Esophagus muscularis mucosa (tissue), 4 donors: ENCODE results near the gene COL4A3. TPM values are rescaled to one million over a fixed set of nuclear protein-coding genes. Genes with fewer than 3 reads are reported as not detected.

Experiments
- DNase-seq: peaks from one replicate; pipeline ENCODE4 v3.0.0-alpha.2; 2017; ENCODE audit errors: extremely low spot score
- H3K27ac ChIP-seq, 4 donors: fragments of 200-600 bp; sonication (generic); replicated peaks in 1 of 4; 1 replicate in 3 of 4; 2 replicates in 1 of 4; pipeline ENCODE4 v1.5.1; 2016 to 2019; ENCODE audit warnings: mild to moderate bottlenecking in 1 of 4
- H3K27me3 ChIP-seq, 4 donors: fragments of 200-600 bp; sonication (generic); one replicate each; pipeline versions ENCODE4 v1.5.1 to v1.6.0; 2016 to 2019
- H3K36me3 ChIP-seq, 4 donors: fragments of 200-600 bp; sonication (generic); one replicate each; pipeline ENCODE4 v1.5.1; 2016 to 2019
- H3K4me1 ChIP-seq, 4 donors: fragments of 200-600 bp; sonication (generic); one replicate each; pipeline ENCODE4 v1.5.1; 2016 to 2019
- H3K4me3 ChIP-seq, 4 donors: fragments of 200-600 bp; sonication (generic); 1 replicate in 2 of 4; 2 replicates in 2 of 4; pipeline ENCODE4 v1.5.1; 2016 to 2019; ENCODE audit warnings: mild to moderate bottlenecking in 4 of 4, moderate library complexity in 1 of 4
- H3K9me3 ChIP-seq, 4 donors: fragments of 200-600 bp; sonication (generic); 1 replicate in 3 of 4; 2 replicates in 1 of 4; pipeline ENCODE4 v1.5.1; 2016 to 2019
- EP300 ChIP-seq: sonication (generic); formaldehyde crosslinking; IDR thresholded peaks from one replicate; pipeline ENCODE4 v1.6.1; 2017; ENCODE audit warnings: antibody characterized with exemption
- POLR2A ChIP-seq: fragments of 450-650 bp; IDR thresholded peaks from one replicate; pipeline ENCODE4 v1.6.1; 2017; ENCODE audit warnings: antibody characterized with exemption, moderate library complexity, mild to moderate bottlenecking, low read depth
- POLR2AphosphoS5 ChIP-seq, 2 donors: sonication (generic); formaldehyde crosslinking; IDR thresholded peaks; one replicate each; pipeline ENCODE4 v1.6.1; 2017; ENCODE audit warnings: antibody characterized with exemption in 2 of 2
- WGBS: methylation state at CpG from one replicate; pipeline ENCODE4 v1.1.5; 2018; 5-methylcytosine and 5-hydroxymethylcytosine counted together
- intact Hi-C: fragments of 100-400 bp; cut with DNase I; formaldehyde crosslinking; loops from one replicate; pipeline ENCODE4 v1.15.1; 2023
- total RNA-seq, 4 donors: library from RNA; depleted of rRNA; stranded (reverse); fragments of >200 nt; gene quantifications; one replicate each; pipeline versions ENCODE4 v1.1.0 to v1.2.1, GENCODE V29; 2016
- TF ChIP-seq, protein P1 (sequence below), 3 experiments: fragments of 200-600 bp in 2 of 3; fragments of 450-650 bp in 1 of 3; sonication (generic) in 2 of 3; IDR thresholded peaks; one replicate each; pipeline ENCODE4 v1.5.1; 2017 to 2019; ENCODE audit warnings: antibody characterized with exemption in 3 of 3, mild to moderate bottlenecking in 2 of 3, moderate library complexity in 1 of 3

The COL4A3 gene
- total RNA-seq, 4 donors from 2014 or later, result 1.9 to 10.8 (median 4.3) TPM

DNA sequence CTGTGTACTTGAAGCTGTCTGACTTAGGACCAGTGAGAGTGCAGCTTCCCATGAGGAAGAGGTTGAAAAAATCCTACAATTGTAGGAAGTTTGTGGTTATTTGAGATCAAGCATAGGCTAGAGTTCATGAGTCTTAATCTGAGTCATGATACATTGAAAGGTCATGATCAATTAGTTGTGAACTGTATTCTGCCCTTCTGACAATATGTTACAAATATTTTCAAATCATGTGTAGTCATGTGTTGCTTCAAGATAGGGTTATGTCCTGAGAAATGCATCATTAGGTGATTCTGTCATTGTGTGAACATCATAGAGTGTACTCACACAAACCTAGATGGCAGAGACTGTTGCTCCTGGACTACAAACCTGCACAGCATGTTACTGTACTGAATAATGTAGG lies 92.2 kb downstream of the COL4A3 start:
- H3K27ac ChIP-seq, result no peak overlapping the region
- intact Hi-C loops, result no loop called here
- TF ChIP-seq POLR2A (no peak), POLR2AphosphoS5 (IDR thresholded peaks at IDR 0.05) (no peak), EP300 (no peak)
- TF ChIP-seq, protein P1, sequence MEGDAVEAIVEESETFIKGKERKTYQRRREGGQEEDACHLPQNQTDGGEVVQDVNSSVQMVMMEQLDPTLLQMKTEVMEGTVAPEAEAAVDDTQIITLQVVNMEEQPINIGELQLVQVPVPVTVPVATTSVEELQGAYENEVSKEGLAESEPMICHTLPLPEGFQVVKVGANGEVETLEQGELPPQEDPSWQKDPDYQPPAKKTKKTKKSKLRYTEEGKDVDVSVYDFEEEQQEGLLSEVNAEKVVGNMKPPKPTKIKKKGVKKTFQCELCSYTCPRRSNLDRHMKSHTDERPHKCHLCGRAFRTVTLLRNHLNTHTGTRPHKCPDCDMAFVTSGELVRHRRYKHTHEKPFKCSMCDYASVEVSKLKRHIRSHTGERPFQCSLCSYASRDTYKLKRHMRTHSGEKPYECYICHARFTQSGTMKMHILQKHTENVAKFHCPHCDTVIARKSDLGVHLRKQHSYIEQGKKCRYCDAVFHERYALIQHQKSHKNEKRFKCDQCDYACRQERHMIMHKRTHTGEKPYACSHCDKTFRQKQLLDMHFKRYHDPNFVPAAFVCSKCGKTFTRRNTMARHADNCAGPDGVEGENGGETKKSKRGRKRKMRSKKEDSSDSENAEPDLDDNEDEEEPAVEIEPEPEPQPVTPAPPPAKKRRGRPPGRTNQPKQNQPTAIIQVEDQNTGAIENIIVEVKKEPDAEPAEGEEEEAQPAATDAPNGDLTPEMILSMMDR (IDR thresholded peaks at IDR 0.05), result no peak
- no peaks in the 10 kb centered on the region for H3K9me3 ChIP-seq
- no peak overlapping the region for H3K4me3 ChIP-seq
- H3K36me3 ChIP-seq, result no peaks in the 10 kb centered on the region
- H3K4me1 ChIP-seq, result no peaks in the 10 kb centered on the region
- H3K27me3 ChIP-seq, result no peaks in the 10 kb centered on the region
- DNase-seq, result no peak

GRCh38 chr2:227257820-227258219 lies 93.4 kb downstream of the COL4A3 start:
- Histone ChIP-seq H3K4me1 (no peaks in the 10 kb centered on the region), H3K36me3 (no peaks in the 10 kb centered on the region), H3K4me3 (no peak overlapping the region), H3K9me3 (no peaks in the 10 kb centered on the region), H3K27ac (no peak overlapping the region), H3K27me3 (no peaks in the 10 kb centered on the region)
- no peak for TF ChIP-seq POLR2A
- TF ChIP-seq EP300, result no peak
- TF ChIP-seq, protein P1 (IDR thresholded peaks at IDR 0.05), result no peak
- TF ChIP-seq POLR2AphosphoS5 (IDR thresholded peaks at IDR 0.05), result no peak
- intact Hi-C loops, result no loop called here
- DNase-seq, result no peak
- WGBS, result 99% methylated on average over 5 of the region's 5 CpGs

GRCh38 chr2:227260041-227260440 lies 95.6 kb downstream of the COL4A3 start:
- intact Hi-C loops, result no loop called here
- Histone ChIP-seq H3K9me3 (no peaks in the 10 kb centered on the region), H3K36me3 (peaks cover 0 to 2% (median 0%) of the 10 kb centered on the region in 4 donors), H3K4me1 (no peaks in the 10 kb centered on the region), H3K27ac (no peak overlapping the region), H3K27me3 (no peaks in the 10 kb centered on the region), H3K4me3 (no peak overlapping the region)
- TF ChIP-seq, protein P1 (IDR thresholded peaks at IDR 0.05), result no peak
- TF ChIP-seq POLR2A (no peak), EP300 (no peak), POLR2AphosphoS5 (IDR thresholded peaks at IDR 0.05) (no peak)
- 90% methylated on average over 5 of the region's 5 CpGs for WGBS
- no peak for DNase-seq

DNA sequence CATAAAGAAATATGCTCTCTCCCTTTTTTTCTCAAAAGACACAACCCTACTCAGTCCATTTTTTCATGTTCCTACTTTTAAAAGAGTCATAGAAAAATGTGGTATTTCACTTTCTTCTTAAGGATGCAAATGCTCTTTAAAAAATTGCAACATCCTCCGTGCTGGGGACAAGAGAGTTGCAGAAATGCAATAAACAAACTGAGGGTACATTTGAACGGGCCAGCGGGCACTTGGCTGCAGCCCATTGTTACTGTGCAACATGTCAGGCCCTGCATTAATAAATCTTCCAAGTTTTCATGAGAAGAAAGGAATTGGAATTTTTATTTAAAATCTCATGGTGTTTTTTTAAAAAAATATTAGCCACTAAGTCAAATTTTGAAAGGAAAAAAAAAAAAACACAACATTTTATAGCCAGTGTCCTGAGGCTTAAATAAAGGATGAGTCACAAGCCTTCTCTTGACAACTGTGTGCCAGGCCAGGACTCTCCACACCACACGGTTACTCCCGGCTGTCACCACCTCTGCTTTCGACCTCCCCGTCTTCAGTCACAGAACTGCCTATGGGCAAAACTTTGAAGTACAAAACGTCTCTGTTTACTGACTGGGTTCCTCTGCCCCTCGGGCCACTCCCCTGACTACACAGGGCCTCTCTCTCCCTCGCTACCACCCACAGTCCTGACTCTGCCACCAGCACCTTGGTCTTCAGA lies 103.1 kb downstream of the COL4A3 start:
- DNase-seq, result no peak
- Histone ChIP-seq H3K4me1 (no peaks in the 10 kb centered on the region), H3K27me3 (no peaks in the 10 kb centered on the region), H3K27ac (no peak overlapping the region), H3K4me3 (no peak overlapping the region), H3K36me3 (peaks cover 0 to 2% (median 0%) of the 10 kb centered on the region in 4 donors), H3K9me3 (no peaks in the 10 kb centered on the region)
- intact Hi-C loops, result no loop called here
- TF ChIP-seq, protein P1 (IDR thresholded peaks at IDR 0.05), result no peak
- TF ChIP-seq EP300 (no peak), POLR2A (no peak), POLR2AphosphoS5 (IDR thresholded peaks at IDR 0.05) (no peak)
- 79% methylated on average over 10 of the region's 10 CpGs for WGBS

- no peak for DNase-seq
- Histone ChIP-seq H3K9me3 (no peaks in the 10 kb centered on the region), H3K27ac (no peak overlapping the region), H3K36me3 (peaks cover 0 to 5% (median 0%) of the 10 kb centered on the region in 4 donors), H3K27me3 (no peaks in the 10 kb centered on the region), H3K4me3 (no peak overlapping the region), H3K4me1 (no peaks in the 10 kb centered on the region)
- intact Hi-C loops, result no loop called here
- TF ChIP-seq EP300 (no peak), POLR2A (no peak), POLR2AphosphoS5 (IDR thresholded peaks at IDR 0.05) (no peak)
- TF ChIP-seq, protein P1 (IDR thresholded peaks at IDR 0.05), result no peak
These were observed 116.5 kb downstream of the COL4A3 start for GRCh38 chr2:227280895-227281294.
